ENCODE data around the gene PAPPA.

PAPPA gene

GRCh38 chr9:116198344-116198743 is 44.8 kb downstream of the PAPPA start:
- no peaks in the 10 kb centered on the region for H3K4me1 ChIP-seq (ENCODE audit: control insufficient read depth in 1 of 2, insufficient read depth in 1 of 2, low read depth in 1 of 2, low read length in 1 of 2)
- no peaks in the 10 kb centered on the region for H3K9me3 ChIP-seq
- no peak overlapping the region for H3K27ac ChIP-seq
- H3K27me3 ChIP-seq: no peaks in the 10 kb centered on the region
- H3K36me3 ChIP-seq: no peaks in the 10 kb centered on the region
- no peak overlapping the region for H3K4me3 ChIP-seq (ENCODE audit: low read depth in 1 of 2, low read length in 1 of 2)
- TF ChIP-seq CTCF (IDR thresholded peaks at IDR 0.05): no peak

DNA sequence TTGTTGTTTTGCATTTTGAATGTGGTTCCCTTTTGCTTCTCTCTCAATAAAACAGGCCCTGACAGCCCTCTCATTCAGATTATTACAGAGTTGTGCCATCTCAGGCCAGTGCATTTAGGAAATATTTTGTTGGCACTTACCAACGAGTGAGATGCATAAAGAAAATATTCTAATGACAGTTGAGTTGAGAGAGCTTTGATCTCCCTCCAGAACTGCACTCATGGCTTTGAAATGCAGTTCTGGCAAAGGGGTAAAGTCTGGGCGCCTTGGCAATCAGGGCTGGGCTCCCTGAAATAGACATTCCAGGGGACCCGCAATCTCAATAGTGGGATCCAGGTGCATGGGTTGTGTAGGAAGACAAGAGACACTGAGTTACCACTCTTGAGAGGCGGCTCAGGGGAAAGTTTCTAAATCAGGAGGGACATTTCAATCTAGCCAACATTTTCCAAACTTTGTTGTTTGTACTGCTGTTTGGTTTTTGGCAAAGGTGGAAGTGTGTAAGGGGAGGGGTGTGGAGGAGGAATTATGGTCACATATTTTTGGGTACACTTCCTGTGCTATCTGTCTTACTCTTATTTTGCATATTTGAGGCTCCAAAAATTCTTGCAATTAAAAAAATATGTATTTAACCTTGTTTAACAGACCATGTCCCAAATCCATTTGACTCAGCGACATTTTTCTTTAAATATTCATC is 48.8 kb downstream of the PAPPA start:
- Histone ChIP-seq H3K4me1 (ENCODE audit: control insufficient read depth in 1 of 2, insufficient read depth in 1 of 2, low read depth in 1 of 2, low read length in 1 of 2) (no peaks in the 10 kb centered on the region), H3K27ac (no peak overlapping the region), H3K27me3 (no peaks in the 10 kb centered on the region), H3K36me3 (no peaks in the 10 kb centered on the region), H3K9me3 (no peaks in the 10 kb centered on the region), H3K4me3 (ENCODE audit: low read depth in 1 of 2, low read length in 1 of 2) (no peak overlapping the region)
- TF ChIP-seq CTCF (IDR thresholded peaks at IDR 0.05): no peak

- no peak overlapping the region for H3K27ac ChIP-seq
- no peaks in the 10 kb centered on the region for H3K36me3 ChIP-seq
- H3K9me3 ChIP-seq: no peaks in the 10 kb centered on the region
- TF ChIP-seq CTCF (IDR thresholded peaks at IDR 0.05): no peak
- H3K4me1 ChIP-seq (ENCODE audit: control insufficient read depth in 1 of 2, insufficient read depth in 1 of 2, low read depth in 1 of 2, low read length in 1 of 2): no peaks in the 10 kb centered on the region
- no peak overlapping the region for H3K4me3 ChIP-seq (ENCODE audit: low read depth in 1 of 2, low read length in 1 of 2)
- no peaks in the 10 kb centered on the region for H3K27me3 ChIP-seq
These were observed 50.8 kb downstream of the PAPPA start for GRCh38 chr9:116204252-116204882.

DNA sequence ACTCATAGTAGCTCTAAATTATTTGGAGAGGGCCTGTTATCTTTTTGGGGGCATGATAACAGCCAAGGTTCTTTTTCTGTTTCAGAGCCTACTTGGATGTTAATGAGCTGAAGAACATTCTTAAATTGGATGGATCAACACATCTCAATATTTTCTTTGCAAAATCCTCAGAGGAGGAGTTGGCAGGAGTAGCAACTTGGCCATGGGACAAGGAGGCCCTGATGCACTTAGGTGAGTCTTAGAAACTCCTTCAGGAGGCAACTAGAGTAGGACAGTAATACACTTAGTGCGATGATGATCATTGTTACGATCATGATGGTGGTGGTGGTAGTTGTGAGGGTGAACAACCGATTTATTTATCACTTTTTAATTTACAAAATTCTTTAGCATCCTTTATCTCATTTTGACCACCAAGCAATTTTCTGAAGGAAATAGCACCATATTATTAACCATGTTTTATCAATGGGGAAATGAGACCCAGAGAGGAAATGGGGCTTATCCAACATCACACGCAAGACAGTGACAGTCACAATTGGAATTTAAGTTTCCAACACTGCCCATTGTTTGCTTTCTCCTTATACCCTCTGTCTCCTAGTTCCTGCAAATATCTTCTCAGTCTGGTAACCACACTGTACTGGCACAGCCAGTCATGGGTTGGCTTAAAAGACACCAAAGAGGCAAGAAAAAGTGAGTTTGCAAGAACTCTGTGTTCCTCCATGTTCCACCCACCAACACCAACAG is 54.0 kb downstream of the PAPPA start:
- Histone ChIP-seq H3K9me3 (no peaks in the 10 kb centered on the region), H3K36me3 (no peaks in the 10 kb centered on the region), H3K4me1 (ENCODE audit: control insufficient read depth in 1 of 2, insufficient read depth in 1 of 2, low read depth in 1 of 2, low read length in 1 of 2) (no peaks in the 10 kb centered on the region), H3K27ac (no peak overlapping the region), H3K27me3 (no peaks in the 10 kb centered on the region), H3K4me3 (ENCODE audit: low read depth in 1 of 2, low read length in 1 of 2) (no peak overlapping the region)
- no peak for TF ChIP-seq CTCF (IDR thresholded peaks at IDR 0.05)

DNA sequence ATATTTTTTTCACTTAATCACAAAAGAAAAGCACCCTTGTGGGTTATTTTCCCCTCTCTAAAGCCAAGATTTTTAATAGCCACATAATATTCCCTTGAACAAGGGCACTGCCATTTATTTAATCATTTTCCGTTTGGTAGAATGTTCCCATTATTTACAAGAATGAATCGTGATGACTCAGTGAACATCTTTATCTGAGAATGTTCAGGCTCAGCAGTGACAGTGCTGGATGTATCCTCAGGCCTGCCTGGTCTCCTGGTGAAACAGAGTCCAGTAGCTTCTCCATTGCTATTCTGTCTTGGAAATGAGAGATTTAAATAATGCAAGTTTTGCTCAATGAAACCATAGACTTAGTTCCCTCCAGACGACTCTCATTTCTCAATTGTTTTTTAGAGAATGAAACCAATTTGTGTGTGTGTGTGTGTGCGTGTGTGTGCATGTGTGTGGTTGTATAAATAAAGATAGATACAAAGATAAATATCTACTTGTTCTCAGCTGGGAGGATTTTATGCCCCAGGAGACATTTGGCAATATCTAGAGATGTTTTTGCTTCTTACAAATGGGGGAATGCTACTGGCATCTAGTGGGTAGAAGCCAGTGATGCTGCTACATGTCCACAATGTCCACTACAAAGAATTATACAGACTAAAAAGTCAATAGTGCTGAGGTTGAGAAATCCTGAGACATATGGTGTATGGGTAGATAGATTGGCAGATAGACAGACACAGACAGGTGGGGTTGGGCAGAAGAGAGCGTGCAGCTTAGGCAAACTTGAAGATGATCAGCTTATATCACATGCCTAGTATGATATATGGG is 55.0 kb downstream of the PAPPA start:
- no peak for TF ChIP-seq CTCF (IDR thresholded peaks at IDR 0.05)
- Histone ChIP-seq H3K27me3 (no peaks in the 10 kb centered on the region), H3K4me1 (ENCODE audit: control insufficient read depth in 1 of 2, insufficient read depth in 1 of 2, low read depth in 1 of 2, low read length in 1 of 2) (no peaks in the 10 kb centered on the region), H3K9me3 (no peaks in the 10 kb centered on the region), H3K27ac (no peak overlapping the region), H3K4me3 (ENCODE audit: low read depth in 1 of 2, low read length in 1 of 2) (no peak overlapping the region), H3K36me3 (no peaks in the 10 kb centered on the region)

Data from neutrophil (primary cell).